HepG2 (cell line): ENCODE data around the gene CAVIN3. TPM values are rescaled to one million over a fixed set of nuclear protein-coding genes. Genes with fewer than 3 reads are reported as not detected.

Experiments used
- FIP1L1 ChIP-seq: fragments of 200-400 bp; formaldehyde crosslinking; IDR thresholded peaks from 2 replicates; pipeline ENCODE4 v1.6.1; 2018; ENCODE audit warnings: low read depth, mild to moderate bottlenecking, low read length, moderate library complexity, borderline replicate concordance; ENCODE audit not compliant: insufficient read depth
- GATA4 ChIP-seq: sonication (generic); IDR thresholded peaks from 2 replicates; pipeline ENCODE4 v1.6.1; 2016; ENCODE audit warnings: antibody characterized with exemption, low read depth, borderline replicate concordance
- HDAC1 ChIP-seq: sonication (generic); formaldehyde crosslinking; IDR thresholded peaks from 2 replicates; pipeline ENCODE4 v1.5.1; 2020; ENCODE audit warnings: mild to moderate bottlenecking, missing genetic modification reagents
- JUN ChIP-seq: sonication (generic); formaldehyde crosslinking; IDR thresholded peaks from 2 replicates; pipeline ENCODE4 v1.4.0; 2020; ENCODE audit warnings: mild to moderate bottlenecking, missing genetic modification reagents
- JUNB ChIP-seq: sonication (generic); formaldehyde crosslinking; IDR thresholded peaks from 2 replicates; pipeline ENCODE4 v1.8.0; 2022; ENCODE audit warnings: missing genetic modification reagents, mild to moderate bottlenecking, borderline replicate concordance
- NR2C2 ChIP-seq: sonication (generic); formaldehyde crosslinking; IDR thresholded peaks from 2 replicates; pipeline ENCODE4 v1.4.0; 2020; ENCODE audit warnings: missing genetic modification reagents, mild to moderate bottlenecking, moderate library complexity, borderline replicate concordance
- NRL ChIP-seq: sonication (generic); formaldehyde crosslinking; IDR thresholded peaks from 2 replicates; pipeline ENCODE4 v1.5.0; 2020; ENCODE audit warnings: missing genetic modification reagents, mild to moderate bottlenecking, moderate library complexity, borderline replicate concordance
- SP140L ChIP-seq: sonication (generic); formaldehyde crosslinking; IDR thresholded peaks from 2 replicates; pipeline ENCODE4 v1.4.0; 2020; ENCODE audit warnings: missing genetic modification reagents, borderline replicate concordance
- ZFX ChIP-seq: sonication (generic); formaldehyde crosslinking; IDR thresholded peaks from 2 replicates; pipeline ENCODE4 v1.4.0; 2020; ENCODE audit warnings: mild to moderate bottlenecking, low read depth, missing genetic modification reagents, moderate library complexity
- ZNF136 ChIP-seq: sonication (generic); formaldehyde crosslinking; IDR thresholded peaks from 2 replicates; pipeline ENCODE4 v1.8.1; 2022; ENCODE audit warnings: low read depth, mild to moderate bottlenecking, moderate library complexity, missing genetic modification reagents
- ZNF24 ChIP-seq: fragments of 450-650 bp; IDR thresholded peaks from 2 replicates; pipeline ENCODE4 v1.6.1; 2017; ENCODE audit warnings: antibody characterized with exemption, mild to moderate bottlenecking
- ZNF430 ChIP-seq: sonication (generic); formaldehyde crosslinking; IDR thresholded peaks from 2 replicates; pipeline ENCODE4 v1.9.0; 2021; ENCODE audit warnings: mild to moderate bottlenecking, missing genetic modification reagents
- ZNF672 ChIP-seq: sonication (generic); formaldehyde crosslinking; IDR thresholded peaks from 2 replicates; pipeline ENCODE4 v1.8.1; 2022; ENCODE audit warnings: missing genetic modification reagents
- ZNF891 ChIP-seq: sonication (generic); formaldehyde crosslinking; IDR thresholded peaks from 2 replicates; pipeline ENCODE4 v1.5.0; 2020; ENCODE audit warnings: mild to moderate bottlenecking, missing genetic modification reagents
- polyA plus RNA-seq, 8 experiments: library from polyadenylated mRNA; depleted of rRNA in 3 of 8; stranded (reverse) in 7 of 8; unstranded in 1 of 8; fragments of >200 nt; fragmentation: Illumina TruSeq in 4 of 8; extraction: Trizol in 4 of 8; gene quantifications; 2 replicates each; pipeline versions ENCODE4 v1.2.1 to v1.2.3, GENCODE V29; 2011 to 2016; ENCODE audit warnings: low read depth in 4 of 8, missing spikeins in 1 of 8, mixed read lengths in 1 of 8; ENCODE audit not compliant: insufficient read depth in 1 of 8
- total RNA-seq, 5 experiments: library from RNA; depleted of rRNA; stranded (reverse); fragments of >200 nt; fragmentation: Illumina TruSeq; extraction: Trizol; gene quantifications; 2 replicates each; pipeline ENCODE4 v1.2.3, GENCODE V29; 2016; ENCODE audit warnings: low read depth in 1 of 5
- TF ChIP-seq, protein P1 (sequence below), 2 experiments: IDR thresholded peaks; 2 replicates each; pipeline ENCODE4 v1.6.1; 2011 to 2012; ENCODE audit warnings: low read length in 2 of 2, borderline replicate concordance in 1 of 2, low read depth in 1 of 2, mild to moderate bottlenecking in 1 of 2, moderate library complexity in 1 of 2
- TF ChIP-seq, protein P2 (sequence below): sonication (generic); formaldehyde crosslinking; conservative IDR thresholded peaks from 2 replicates; pipeline ENCODE4 v1.8.0; 2022; ENCODE audit warnings: mild to moderate bottlenecking, moderate library complexity, missing genetic modification reagents
- TF ChIP-seq, protein P3 (sequence below): sonication (generic); formaldehyde crosslinking; IDR thresholded peaks from 2 replicates; pipeline ENCODE4 v1.5.1; 2020; ENCODE audit warnings: missing genetic modification reagents, mild to moderate bottlenecking, borderline replicate concordance
- TF ChIP-seq, protein P4 (sequence below): sonication (generic); formaldehyde crosslinking; conservative IDR thresholded peaks from 2 replicates; pipeline ENCODE4 v1.4.0; 2020; ENCODE audit warnings: missing genetic modification reagents

Gene CAVIN3
- total and polyA plus RNA-seq, 2 of the 13 experiments (the other 11 are each of a cell fraction or from before 2014, with no cell fraction given): not detected

DNA sequence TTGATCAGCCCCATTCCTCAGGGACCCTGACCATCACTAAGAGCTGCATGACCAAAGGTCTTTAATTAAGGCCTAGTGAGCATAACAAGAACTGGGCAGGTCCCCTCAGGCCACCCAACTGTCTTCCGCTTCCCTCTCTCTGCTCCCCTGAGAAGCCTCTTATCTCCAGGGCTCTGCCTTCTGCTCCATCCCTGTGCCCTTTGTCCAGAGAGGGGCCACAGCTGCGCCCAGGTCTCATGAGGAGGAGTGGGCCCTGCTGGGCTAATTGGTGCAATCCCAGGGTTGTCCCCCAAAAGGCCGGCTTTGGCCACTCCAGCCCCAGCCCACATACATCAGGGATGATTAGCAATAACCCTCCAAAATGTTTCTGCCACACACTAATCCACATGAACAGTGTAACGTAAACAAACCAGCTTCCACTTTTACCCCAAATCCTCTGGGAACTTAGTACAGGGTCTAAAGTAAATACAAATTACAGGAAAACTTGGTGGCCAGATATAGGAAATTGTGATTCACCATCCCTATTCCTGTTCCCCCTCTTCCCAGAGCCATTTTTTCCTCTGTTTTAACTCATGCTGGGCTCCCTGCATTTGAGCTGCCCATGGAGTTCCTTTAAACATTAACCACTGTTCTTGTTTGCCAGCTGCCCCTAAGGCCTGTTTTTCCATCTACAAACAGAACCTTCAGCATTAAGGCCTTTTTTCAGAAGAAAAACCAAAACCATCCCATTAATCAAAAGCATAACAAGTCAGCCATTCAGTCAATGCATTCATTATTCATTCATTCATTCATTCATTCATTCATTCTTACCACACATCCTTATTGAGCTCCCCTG lies 34.6 kb upstream of the CAVIN3 start (continued):
- TF ChIP-seq, protein P1, sequence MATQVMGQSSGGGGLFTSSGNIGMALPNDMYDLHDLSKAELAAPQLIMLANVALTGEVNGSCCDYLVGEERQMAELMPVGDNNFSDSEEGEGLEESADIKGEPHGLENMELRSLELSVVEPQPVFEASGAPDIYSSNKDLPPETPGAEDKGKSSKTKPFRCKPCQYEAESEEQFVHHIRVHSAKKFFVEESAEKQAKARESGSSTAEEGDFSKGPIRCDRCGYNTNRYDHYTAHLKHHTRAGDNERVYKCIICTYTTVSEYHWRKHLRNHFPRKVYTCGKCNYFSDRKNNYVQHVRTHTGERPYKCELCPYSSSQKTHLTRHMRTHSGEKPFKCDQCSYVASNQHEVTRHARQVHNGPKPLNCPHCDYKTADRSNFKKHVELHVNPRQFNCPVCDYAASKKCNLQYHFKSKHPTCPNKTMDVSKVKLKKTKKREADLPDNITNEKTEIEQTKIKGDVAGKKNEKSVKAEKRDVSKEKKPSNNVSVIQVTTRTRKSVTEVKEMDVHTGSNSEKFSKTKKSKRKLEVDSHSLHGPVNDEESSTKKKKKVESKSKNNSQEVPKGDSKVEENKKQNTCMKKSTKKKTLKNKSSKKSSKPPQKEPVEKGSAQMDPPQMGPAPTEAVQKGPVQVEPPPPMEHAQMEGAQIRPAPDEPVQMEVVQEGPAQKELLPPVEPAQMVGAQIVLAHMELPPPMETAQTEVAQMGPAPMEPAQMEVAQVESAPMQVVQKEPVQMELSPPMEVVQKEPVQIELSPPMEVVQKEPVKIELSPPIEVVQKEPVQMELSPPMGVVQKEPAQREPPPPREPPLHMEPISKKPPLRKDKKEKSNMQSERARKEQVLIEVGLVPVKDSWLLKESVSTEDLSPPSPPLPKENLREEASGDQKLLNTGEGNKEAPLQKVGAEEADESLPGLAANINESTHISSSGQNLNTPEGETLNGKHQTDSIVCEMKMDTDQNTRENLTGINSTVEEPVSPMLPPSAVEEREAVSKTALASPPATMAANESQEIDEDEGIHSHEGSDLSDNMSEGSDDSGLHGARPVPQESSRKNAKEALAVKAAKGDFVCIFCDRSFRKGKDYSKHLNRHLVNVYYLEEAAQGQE (IDR thresholded peaks at IDR 0.05; ENCODE audit: borderline replicate concordance in 1 of 2, low read depth in 1 of 2, low read length in 2 of 2): no peak
- TF ChIP-seq JUN (CRISPR knock-in tag) (no peak), NRL (CRISPR knock-in tag) (no peak), GATA4 (no peak), ZFX (CRISPR knock-in tag) (0 out of 2 replicates have a peak, but pooled peaks have one; percentile 19), FIP1L1 (no peak), SP140L (CRISPR knock-in tag) (no peak), ZNF672 (CRISPR knock-in tag) (no peak), HDAC1 (peak; percentile 19; the same call in 1 of the 2 replicates), ZNF430 (CRISPR knock-in tag) (no peak), JUNB (CRISPR knock-in tag) (no peak), ZNF136 (CRISPR knock-in tag) (no peak), ZNF24 (peak; percentile 89), NR2C2 (CRISPR knock-in tag) (no peak), ZNF891 (no peak)
- TF ChIP-seq, protein P2, sequence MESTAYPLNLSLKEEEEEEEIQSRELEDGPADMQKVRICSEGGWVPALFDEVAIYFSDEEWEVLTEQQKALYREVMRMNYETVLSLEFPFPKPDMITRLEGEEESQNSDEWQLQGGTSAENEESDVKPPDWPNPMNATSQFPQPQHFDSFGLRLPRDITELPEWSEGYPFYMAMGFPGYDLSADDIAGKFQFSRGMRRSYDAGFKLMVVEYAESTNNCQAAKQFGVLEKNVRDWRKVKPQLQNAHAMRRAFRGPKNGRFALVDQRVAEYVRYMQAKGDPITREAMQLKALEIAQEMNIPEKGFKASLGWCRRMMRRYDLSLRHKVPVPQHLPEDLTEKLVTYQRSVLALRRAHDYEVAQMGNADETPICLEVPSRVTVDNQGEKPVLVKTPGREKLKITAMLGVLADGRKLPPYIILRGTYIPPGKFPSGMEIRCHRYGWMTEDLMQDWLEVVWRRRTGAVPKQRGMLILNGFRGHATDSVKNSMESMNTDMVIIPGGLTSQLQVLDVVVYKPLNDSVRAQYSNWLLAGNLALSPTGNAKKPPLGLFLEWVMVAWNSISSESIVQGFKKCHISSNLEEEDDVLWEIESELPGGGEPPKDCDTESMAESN (CRISPR knock-in tag): no peak
- TF ChIP-seq, protein P3, sequence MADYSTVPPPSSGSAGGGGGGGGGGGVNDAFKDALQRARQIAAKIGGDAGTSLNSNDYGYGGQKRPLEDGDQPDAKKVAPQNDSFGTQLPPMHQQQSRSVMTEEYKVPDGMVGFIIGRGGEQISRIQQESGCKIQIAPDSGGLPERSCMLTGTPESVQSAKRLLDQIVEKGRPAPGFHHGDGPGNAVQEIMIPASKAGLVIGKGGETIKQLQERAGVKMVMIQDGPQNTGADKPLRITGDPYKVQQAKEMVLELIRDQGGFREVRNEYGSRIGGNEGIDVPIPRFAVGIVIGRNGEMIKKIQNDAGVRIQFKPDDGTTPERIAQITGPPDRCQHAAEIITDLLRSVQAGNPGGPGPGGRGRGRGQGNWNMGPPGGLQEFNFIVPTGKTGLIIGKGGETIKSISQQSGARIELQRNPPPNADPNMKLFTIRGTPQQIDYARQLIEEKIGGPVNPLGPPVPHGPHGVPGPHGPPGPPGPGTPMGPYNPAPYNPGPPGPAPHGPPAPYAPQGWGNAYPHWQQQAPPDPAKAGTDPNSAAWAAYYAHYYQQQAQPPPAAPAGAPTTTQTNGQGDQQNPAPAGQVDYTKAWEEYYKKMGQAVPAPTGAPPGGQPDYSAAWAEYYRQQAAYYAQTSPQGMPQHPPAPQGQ (CRISPR knock-in tag): no peak
- TF ChIP-seq, protein P4, sequence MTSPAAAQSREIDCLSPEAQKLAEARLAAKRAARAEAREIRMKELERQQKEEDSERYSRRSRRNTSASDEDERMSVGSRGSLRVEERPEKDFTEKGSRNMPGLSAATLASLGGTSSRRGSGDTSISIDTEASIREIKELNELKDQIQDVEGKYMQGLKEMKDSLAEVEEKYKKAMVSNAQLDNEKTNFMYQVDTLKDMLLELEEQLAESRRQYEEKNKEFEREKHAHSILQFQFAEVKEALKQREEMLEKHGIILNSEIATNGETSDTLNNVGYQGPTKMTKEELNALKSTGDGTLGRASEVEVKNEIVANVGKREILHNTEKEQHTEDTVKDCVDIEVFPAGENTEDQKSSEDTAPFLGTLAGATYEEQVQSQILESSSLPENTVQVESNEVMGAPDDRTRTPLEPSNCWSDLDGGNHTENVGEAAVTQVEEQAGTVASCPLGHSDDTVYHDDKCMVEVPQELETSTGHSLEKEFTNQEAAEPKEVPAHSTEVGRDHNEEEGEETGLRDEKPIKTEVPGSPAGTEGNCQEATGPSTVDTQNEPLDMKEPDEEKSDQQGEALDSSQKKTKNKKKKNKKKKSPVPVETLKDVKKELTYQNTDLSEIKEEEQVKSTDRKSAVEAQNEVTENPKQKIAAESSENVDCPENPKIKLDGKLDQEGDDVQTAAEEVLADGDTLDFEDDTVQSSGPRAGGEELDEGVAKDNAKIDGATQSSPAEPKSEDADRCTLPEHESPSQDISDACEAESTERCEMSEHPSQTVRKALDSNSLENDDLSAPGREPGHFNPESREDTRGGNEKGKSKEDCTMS (CRISPR knock-in tag): no peak
